Subcutaneous adipose tissue (tissue), 4 donors: Measurements from ENCODE around the gene PLXNC1. TPM values are rescaled to one million over a fixed set of nuclear protein-coding genes. Genes with fewer than 3 reads are reported as not detected.

Experiments
- total RNA-seq, 4 donors: library from RNA; depleted of rRNA; stranded (reverse); fragments of >200 nt; gene quantifications; one replicate each; pipeline ENCODE4 v1.1.0, GENCODE V29; 2016
- TF ChIP-seq, protein P1 (sequence below): fragments of 450-650 bp; IDR thresholded peaks from one replicate; pipeline ENCODE4 v1.5.1; 2016; ENCODE audit warnings: low read depth, mild to moderate bottlenecking, control low read depth, antibody characterized with exemption, moderate library complexity

Gene PLXNC1
- total RNA-seq, 4 donors from 2014 or later: 5.7 to 32.3 (median 8.1) TPM

DNA sequence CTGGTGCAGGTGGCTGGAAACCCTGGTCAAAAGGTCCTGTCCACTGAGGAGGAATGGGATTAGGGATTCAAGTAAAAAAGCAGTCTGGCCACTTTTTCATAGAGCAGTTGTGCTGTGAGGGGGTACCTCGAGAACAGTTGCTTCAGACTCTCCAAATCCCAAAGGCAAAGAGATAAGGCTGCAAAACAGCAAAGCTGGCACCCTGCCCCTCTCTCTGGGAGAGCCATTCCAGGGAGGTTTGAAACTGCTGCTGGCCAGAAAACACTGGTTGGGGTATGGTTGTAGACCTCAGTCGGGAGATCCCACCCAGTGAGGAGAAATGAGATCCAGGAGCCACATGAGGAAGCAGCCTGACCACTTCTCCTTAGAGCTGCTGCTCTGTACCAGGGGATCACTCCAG lies 174.0 kb downstream of the PLXNC1 start:
- TF ChIP-seq, protein P1, sequence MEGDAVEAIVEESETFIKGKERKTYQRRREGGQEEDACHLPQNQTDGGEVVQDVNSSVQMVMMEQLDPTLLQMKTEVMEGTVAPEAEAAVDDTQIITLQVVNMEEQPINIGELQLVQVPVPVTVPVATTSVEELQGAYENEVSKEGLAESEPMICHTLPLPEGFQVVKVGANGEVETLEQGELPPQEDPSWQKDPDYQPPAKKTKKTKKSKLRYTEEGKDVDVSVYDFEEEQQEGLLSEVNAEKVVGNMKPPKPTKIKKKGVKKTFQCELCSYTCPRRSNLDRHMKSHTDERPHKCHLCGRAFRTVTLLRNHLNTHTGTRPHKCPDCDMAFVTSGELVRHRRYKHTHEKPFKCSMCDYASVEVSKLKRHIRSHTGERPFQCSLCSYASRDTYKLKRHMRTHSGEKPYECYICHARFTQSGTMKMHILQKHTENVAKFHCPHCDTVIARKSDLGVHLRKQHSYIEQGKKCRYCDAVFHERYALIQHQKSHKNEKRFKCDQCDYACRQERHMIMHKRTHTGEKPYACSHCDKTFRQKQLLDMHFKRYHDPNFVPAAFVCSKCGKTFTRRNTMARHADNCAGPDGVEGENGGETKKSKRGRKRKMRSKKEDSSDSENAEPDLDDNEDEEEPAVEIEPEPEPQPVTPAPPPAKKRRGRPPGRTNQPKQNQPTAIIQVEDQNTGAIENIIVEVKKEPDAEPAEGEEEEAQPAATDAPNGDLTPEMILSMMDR: no peak

- TF ChIP-seq, protein P1: no peak
These were observed 177.9 kb downstream of the PLXNC1 start for GRCh38 chr12:94326234-94326633.

GRCh38 chr12:94326727-94327126 lies 178.3 kb downstream of the PLXNC1 start:
- TF ChIP-seq, protein P1: no peak

DNA sequence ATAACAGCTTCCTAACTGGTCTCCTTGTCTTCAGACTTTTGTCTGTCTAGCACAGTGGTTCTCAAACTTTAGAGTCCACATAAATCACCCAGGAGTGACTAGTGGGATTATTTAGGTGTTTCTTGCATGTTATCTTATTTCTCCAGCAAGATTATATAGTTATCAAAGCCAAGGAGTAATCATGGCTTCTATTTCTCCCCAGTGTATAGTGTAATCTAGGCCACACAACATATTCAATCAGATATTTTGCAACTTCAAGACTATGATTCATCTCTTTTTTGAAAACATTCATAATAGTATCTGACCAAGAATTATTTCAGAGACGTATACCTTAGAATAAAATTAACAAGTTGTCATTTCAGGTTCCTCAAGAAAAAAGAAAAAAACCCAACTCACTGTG lies 179.4 kb downstream of the PLXNC1 start:
- TF ChIP-seq, protein P1: no peak

GRCh38 chr12:94329366-94329765 lies 181.0 kb downstream of the PLXNC1 start:
- TF ChIP-seq, protein P1: no peak

GRCh38 chr12:94333396-94333795 lies 185.0 kb downstream of the PLXNC1 start:
- TF ChIP-seq, protein P1: no peak

- TF ChIP-seq, protein P1: no peak
These were observed 188.0 kb downstream of the PLXNC1 start for GRCh38 chr12:94336211-94336925.
